SK-N-MC (cell line): ENCODE data around the gene ANAPC2.
"Not testable (repeated sequence)": the region's sequence is repeated elsewhere in the genome, so short reads cannot be mapped to it uniquely, and the experiment has no call there.

ENCODE experiments used
- DNase-seq: peaks from one replicate; pipeline ENCODE4 v3.0.0-alpha.2; 2011; ENCODE audit warnings: low read depth, low spot score
- H3K27ac ChIP-seq: fragments of 200-600 bp; sonication (generic); 2 replicates; pipeline ENCODE4 v1.5.1; 2016; ENCODE audit warnings: mixed run types
- H3K36me3 ChIP-seq: fragments of 200-600 bp; sonication (generic); 2 replicates; pipeline ENCODE4 v1.6.1; 2017; ENCODE audit warnings: antibody characterized with exemption, low read length, mixed read lengths; ENCODE audit not compliant: insufficient read depth
- H3K4me3 ChIP-seq: fragments of 200-600 bp; sonication (generic); 2 replicates; pipeline ENCODE4 v1.5.1; 2016
- H3K9ac ChIP-seq: fragments of 200-600 bp; sonication (generic); 2 replicates; pipeline ENCODE4 v1.8.0; 2017; ENCODE audit warnings: mixed run types, mixed read lengths; ENCODE audit not compliant: insufficient read length
- H3K9me3 ChIP-seq: fragments of 200-600 bp; sonication (generic); 2 replicates; pipeline ENCODE4 v1.6.1; 2017; ENCODE audit warnings: low read depth, mild to moderate bottlenecking, antibody characterized with exemption, low read length, moderate library complexity, mixed read lengths
- EZH2 ChIP-seq: fragments of 200-600 bp; sonication (generic); IDR thresholded peaks from one replicate; pipeline ENCODE4 v1.6.1; 2017; ENCODE audit warnings: antibody characterized with exemption
- FOXP2 ChIP-seq: optimal IDR thresholded peaks from 2 replicates; pipeline ENCODE3; 2011; ENCODE audit warnings: mild to moderate bottlenecking, moderate library complexity; ENCODE audit not compliant: insufficient read depth; ENCODE audit errors: extremely low read length, control extremely low read depth
- POLR2AphosphoS5 ChIP-seq: IDR thresholded peaks from 2 replicates; pipeline ENCODE4 v1.6.1; 2012; ENCODE audit warnings: mild to moderate bottlenecking, low read depth, low read length, borderline replicate concordance

The ANAPC2 gene

GRCh38 chr9:137138722-137139467, 49.5 kb downstream of the ANAPC2 start, which contains the start of gene GRIN1:
Gene GRIN1 (plus strand): TSS chr9:137139154. CDS start chr9:137139487, 333 bp downstream.
- H3K4me3 ChIP-seq: no peak within 1 kb of the TSS

GRCh38 chr9:137138058-137138721, 50.2 kb downstream of the ANAPC2 start:
- Histone ChIP-seq H3K4me3 (no peak overlapping the region), H3K9me3 (no peaks in the 10 kb centered on the region), H3K27ac (no peak overlapping the region), H3K9ac (no peak overlapping the region), H3K36me3 (no peaks in the 10 kb centered on the region)
- no peak for DNase-seq
- TF ChIP-seq EZH2 (no peak), POLR2AphosphoS5 (no peak), FOXP2 (no peak)

More at GRCh38 chr9:137138722-137139467, 49.5 kb downstream of the ANAPC2 start, which contains the start of gene GRIN1:
- Histone ChIP-seq H3K9ac (no peak within 1 kb of the TSS), H3K27ac (no peak within 1 kb of the TSS), H3K36me3 (no peaks in the 10 kb centered on the region), H3K9me3 (no peaks in the 10 kb centered on the region)
- no peak for TF ChIP-seq FOXP2
- TF ChIP-seq EZH2: no peak
- TF ChIP-seq POLR2AphosphoS5: no peak
- DNase-seq: no peak

- H3K27ac ChIP-seq: no peak overlapping the region
- H3K9me3 ChIP-seq: no peaks in the 10 kb centered on the region
- no peak overlapping the region for H3K9ac ChIP-seq
- TF ChIP-seq POLR2AphosphoS5 (no peak), EZH2 (no peak), FOXP2 (no peak)
- no peak for DNase-seq
- no peaks in the 10 kb centered on the region for H3K36me3 ChIP-seq
- H3K4me3 ChIP-seq: no peak overlapping the region
These were observed 51.3 kb downstream of the ANAPC2 start for GRCh38 chr9:137136881-137137607.

GRCh38 chr9:137136261-137136880, 52.0 kb downstream of the ANAPC2 start:
- H3K36me3 ChIP-seq: no peaks in the 10 kb centered on the region
- no peak overlapping the region for H3K9ac ChIP-seq
- no peak for DNase-seq
- TF ChIP-seq EZH2: no peak
- TF ChIP-seq POLR2AphosphoS5: no peak
- TF ChIP-seq FOXP2: no peak
- no peak overlapping the region for H3K27ac ChIP-seq
- no peaks in the 10 kb centered on the region for H3K9me3 ChIP-seq
- no peak overlapping the region for H3K4me3 ChIP-seq

DNA sequence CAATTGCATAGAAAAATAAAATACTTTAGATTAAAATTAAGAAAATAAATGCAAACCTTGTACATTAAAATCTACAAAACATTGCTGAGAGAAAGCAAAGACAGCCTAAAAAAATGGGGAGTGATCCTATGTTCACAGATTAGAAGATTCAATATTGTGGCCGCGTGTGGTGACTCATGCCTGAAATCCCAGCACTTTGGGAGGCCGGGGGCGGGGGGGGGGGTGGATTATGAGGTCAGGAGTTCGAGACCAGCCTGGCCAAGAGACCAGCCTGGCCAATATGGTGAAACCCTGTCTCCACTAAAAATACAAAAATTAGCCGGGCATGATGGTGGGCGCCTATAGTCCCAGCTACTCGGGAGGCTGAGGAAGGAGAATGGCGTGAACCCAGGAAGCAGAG, 53.2 kb downstream of the ANAPC2 start:
- H3K36me3 ChIP-seq, H3K27ac ChIP-seq, DNase-seq, H3K9ac ChIP-seq, H3K9me3 ChIP-seq, H3K4me3 ChIP-seq: not testable (repeated sequence)

- no peaks in the 10 kb centered on the region for H3K36me3 ChIP-seq
- no peaks in the 10 kb centered on the region for H3K9me3 ChIP-seq
- H3K9ac ChIP-seq: no peak overlapping the region
- DNase-seq: no peak
- no peak overlapping the region for H3K4me3 ChIP-seq
- no peak for TF ChIP-seq EZH2
- TF ChIP-seq POLR2AphosphoS5: no peak
- TF ChIP-seq FOXP2: no peak
- no peak overlapping the region for H3K27ac ChIP-seq
These were observed 54.2 kb downstream of the ANAPC2 start for GRCh38 chr9:137134191-137134590.

GRCh38 chr9:137130176-137130755, 58.1 kb downstream of the ANAPC2 start:
- DNase-seq: no peak
- H3K9ac ChIP-seq: no peak overlapping the region
- H3K36me3 ChIP-seq: no peaks in the 10 kb centered on the region
- TF ChIP-seq FOXP2 (no peak), EZH2 (no peak), POLR2AphosphoS5 (no peak)
- H3K27ac ChIP-seq: no peak overlapping the region
- no peaks in the 10 kb centered on the region for H3K9me3 ChIP-seq
- H3K4me3 ChIP-seq: peak overlapping the region; percentile 80
